Bronchial epithelial cell (primary cell): ENCODE data around the gene PLXNA1. TPM values are rescaled to one million over a fixed set of nuclear protein-coding genes. Genes with fewer than 3 reads are reported as not detected.

Experiments
- DNase-seq: peaks from one replicate; pipeline ENCODE4 v3.0.0-alpha.2; 2010; ENCODE audit warnings: low read depth
- FAIRE-seq: peaks from 2 replicates; lab custom pipeline; 2011; peaks lifted over from hg19 to GRCh38; lab: Jason Lieb, UNC
- H3K27me3 ChIP-seq: 2 replicates; pipeline ENCODE4 v1.5.1; 2011; ENCODE audit warnings: low read length; ENCODE audit not compliant: control insufficient read depth, insufficient read depth
- H3K36me3 ChIP-seq: 2 replicates; pipeline ENCODE4 v1.5.1; 2011; ENCODE audit warnings: low read length; ENCODE audit not compliant: control insufficient read depth, insufficient read depth
- H3K4me3 ChIP-seq: 2 replicates; pipeline ENCODE4 v1.5.1; 2011; ENCODE audit warnings: mild to moderate bottlenecking, low read depth, low read length, control low read depth
- total RNA-seq: library from RNA; depleted of rRNA; stranded (reverse); fragments of >200 nt; gene quantifications from 2 replicates; pipeline ENCODE4 v1.2.1, GENCODE V29; 2014
- TF ChIP-seq, protein P1 (sequence below): IDR thresholded peaks from 2 replicates; pipeline ENCODE4 v1.5.1; 2011; ENCODE audit warnings: mild to moderate bottlenecking, moderate library complexity, low read length, control low read depth, inconsistent platforms; ENCODE audit not compliant: insufficient read depth, severe bottlenecking

Gene PLXNA1
- total RNA-seq, 1 donor from 2014 or later = 53.4 TPM

DNA sequence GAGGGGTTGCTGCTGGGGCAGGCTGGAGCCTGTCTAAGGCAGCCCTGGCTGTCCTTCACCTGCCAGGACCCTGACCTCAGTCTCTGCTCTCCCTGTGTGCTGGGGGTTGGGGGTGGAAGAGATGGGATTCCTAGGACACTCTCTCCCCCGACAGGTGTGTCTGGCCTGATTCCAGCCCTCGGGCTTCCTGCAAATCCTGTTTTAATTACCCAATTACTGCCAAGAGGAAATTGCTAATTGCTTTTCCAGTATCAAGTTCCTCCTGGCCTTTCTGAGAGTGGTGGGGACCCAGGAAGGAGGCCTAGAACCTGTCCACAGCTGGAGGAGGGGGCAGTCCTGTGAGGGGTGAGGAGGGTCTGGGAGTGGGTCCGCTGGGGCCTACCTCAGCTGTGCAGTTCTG, 15.8 kb downstream of the PLXNA1 start:
- Histone ChIP-seq H3K36me3 (peaks cover 16% of the 10 kb centered on the region), H3K27me3 (no peaks in the 10 kb centered on the region), H3K4me3 (no peak overlapping the region)
- DNase-seq = no peak
- TF ChIP-seq, protein P1, sequence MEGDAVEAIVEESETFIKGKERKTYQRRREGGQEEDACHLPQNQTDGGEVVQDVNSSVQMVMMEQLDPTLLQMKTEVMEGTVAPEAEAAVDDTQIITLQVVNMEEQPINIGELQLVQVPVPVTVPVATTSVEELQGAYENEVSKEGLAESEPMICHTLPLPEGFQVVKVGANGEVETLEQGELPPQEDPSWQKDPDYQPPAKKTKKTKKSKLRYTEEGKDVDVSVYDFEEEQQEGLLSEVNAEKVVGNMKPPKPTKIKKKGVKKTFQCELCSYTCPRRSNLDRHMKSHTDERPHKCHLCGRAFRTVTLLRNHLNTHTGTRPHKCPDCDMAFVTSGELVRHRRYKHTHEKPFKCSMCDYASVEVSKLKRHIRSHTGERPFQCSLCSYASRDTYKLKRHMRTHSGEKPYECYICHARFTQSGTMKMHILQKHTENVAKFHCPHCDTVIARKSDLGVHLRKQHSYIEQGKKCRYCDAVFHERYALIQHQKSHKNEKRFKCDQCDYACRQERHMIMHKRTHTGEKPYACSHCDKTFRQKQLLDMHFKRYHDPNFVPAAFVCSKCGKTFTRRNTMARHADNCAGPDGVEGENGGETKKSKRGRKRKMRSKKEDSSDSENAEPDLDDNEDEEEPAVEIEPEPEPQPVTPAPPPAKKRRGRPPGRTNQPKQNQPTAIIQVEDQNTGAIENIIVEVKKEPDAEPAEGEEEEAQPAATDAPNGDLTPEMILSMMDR = no peak
- FAIRE-seq = no peak

DNA sequence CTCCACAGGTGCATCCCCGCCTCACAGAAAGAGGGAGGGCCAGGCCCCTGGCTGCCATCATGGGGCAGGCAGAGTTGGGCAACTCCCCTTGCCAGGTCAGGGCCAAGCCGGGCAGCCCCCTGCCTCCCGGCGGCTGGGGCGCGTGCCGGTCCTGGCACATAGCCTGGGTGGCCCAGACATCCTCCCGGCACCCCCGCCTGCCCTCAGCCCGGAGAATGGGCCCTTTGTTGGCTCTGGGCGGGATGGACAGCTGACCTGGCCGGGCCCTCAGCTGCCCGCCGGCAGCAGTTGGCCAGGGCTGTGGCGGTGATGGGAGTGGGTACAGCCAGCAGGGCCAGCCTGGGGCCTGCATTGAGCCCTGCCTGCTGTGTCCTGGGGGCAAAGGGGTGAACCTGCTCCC, 16.5 kb downstream of the PLXNA1 start:
- H3K36me3 ChIP-seq = peaks cover 18% of the 10 kb centered on the region
- TF ChIP-seq, protein P1 = no peak
- H3K27me3 ChIP-seq = no peaks in the 10 kb centered on the region
- FAIRE-seq (no peak), DNase-seq (no peak)
- H3K4me3 ChIP-seq = no peak overlapping the region

DNA sequence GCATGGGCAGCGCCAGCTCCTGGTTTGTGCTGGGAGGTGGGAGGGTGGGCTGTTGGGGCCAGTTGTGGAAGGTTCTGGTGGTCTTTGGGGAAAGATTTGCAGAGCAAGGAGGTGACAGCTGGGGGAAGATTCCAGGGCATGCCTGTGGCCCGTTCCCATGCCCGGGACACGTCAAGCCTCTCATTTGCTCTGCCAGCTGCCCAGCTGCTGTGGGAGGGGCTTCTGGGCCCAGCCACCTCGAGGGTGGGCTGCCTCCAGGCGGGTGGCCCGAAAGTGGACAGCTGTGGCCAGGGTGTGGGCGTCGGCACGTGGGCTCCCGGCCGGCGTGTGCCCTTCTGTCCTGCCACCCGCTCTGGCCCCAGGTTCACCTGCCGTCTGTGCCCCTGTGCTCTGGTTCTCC, 17.2 kb downstream of the PLXNA1 start:
- H3K36me3 ChIP-seq = peaks cover 21% of the 10 kb centered on the region
- TF ChIP-seq, protein P1 = no peak
- DNase-seq (no peak), FAIRE-seq (no peak)
- H3K4me3 ChIP-seq = no peak overlapping the region
- no peaks in the 10 kb centered on the region for H3K27me3 ChIP-seq

DNA sequence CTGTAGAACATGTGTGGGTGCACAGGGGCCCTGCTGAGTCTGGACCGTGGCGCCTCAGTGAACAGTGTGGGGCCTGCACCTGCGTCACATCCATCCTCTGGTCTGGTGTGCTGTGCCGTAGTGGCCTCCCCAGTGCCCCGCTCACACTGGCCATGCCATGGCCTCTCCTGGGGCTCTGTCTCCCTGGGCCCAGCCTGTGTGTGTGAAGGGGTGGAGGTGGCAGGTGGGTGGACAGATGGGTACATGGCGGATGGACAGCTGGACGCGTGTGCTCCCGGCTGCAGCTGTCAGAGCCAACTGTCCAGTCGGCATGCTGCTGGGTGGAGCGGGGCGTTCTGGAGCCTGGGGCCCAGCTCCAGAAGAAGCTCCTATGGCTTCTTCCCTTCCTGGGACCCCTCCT, 17.8 kb downstream of the PLXNA1 start:
- Histone ChIP-seq H3K27me3 (no peaks in the 10 kb centered on the region), H3K36me3 (peaks cover 20% of the 10 kb centered on the region), H3K4me3 (no peak overlapping the region)
- TF ChIP-seq, protein P1 = no peak
- no peak for DNase-seq
- no peak for FAIRE-seq

DNA sequence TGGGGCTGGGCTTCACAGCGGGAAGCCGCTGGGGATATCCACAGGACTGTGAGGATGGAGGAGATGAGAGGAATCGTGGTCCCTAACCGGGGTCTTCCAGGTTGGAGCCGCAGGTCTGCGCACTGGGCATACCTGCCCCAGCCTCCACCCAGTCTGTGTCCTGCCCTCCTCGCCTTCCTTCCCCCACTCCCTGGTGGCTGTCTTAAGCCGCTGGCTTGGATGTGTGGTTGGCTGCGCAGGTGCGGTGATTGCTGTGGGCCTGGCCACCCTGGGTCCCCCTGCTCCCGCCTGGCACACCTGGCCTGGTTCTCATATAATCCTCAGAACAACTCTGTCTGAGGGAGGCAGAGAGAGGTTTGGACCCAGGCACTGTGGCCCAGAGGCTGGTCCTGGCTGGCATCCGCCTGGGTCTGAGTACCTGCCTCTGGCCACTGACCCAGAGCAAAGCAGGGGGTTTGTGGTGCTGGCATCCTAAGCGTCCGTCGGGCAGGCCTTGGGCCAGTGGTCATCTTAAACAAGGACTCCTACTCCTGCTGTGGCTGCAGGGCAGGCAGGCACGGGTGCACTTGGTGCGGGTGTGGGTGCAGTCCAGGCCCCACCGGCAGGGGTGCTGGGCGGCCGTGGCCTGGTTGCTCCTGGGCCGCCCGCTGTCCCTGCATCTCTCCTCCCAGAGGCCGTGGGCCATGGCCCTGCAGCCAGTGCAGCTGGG, 18.7 kb downstream of the PLXNA1 start:
- DNase-seq = no peak
- no peak for FAIRE-seq
- TF ChIP-seq, protein P1 = no peak
- no peaks in the 10 kb centered on the region for H3K27me3 ChIP-seq
- H3K36me3 ChIP-seq = peaks cover 21% of the 10 kb centered on the region
- H3K4me3 ChIP-seq = no peak overlapping the region
